SK-N-SH treated with all-trans-retinoic acid at 6 μM for 48 hours (cell line): ENCODE measurements around the gene TGFBR3.
"Not testable (repeated sequence)": the region's sequence is repeated elsewhere in the genome, so short reads cannot be mapped to it uniquely, and the experiment has no call there.

Experiments
- ATAC-seq: fragments of 200-7000 bp; cut with Tn5 transposase; 3 replicates; pipeline ENCODE4 v1.9.1; 2020; ENCODE audit warnings: mild to moderate bottlenecking, moderate library complexity
- ARNTL ChIP-seq: fragments of 450-650 bp; formaldehyde crosslinking; IDR thresholded peaks from 2 replicates; pipeline ENCODE4 v1.5.0; 2020; ENCODE audit warnings: low read depth, mild to moderate bottlenecking, moderate library complexity, borderline replicate concordance
- BACH2 ChIP-seq: fragments of 250-450 bp; sonication (Bioruptor Pico); IDR thresholded peaks from 2 replicates; pipeline ENCODE4 v1.9.0; 2021; ENCODE audit warnings: mild to moderate bottlenecking, borderline replicate concordance
- CSDC2 ChIP-seq: fragments of 250-450 bp; sonication (Bioruptor Pico); IDR thresholded peaks from 2 replicates; pipeline ENCODE4 v1.5.0; 2020; ENCODE audit warnings: mild to moderate bottlenecking, moderate library complexity
- CSRNP3 ChIP-seq: fragments of 250-450 bp; sonication (Bioruptor Pico); IDR thresholded peaks from 2 replicates; pipeline ENCODE4 v1.5.1; 2021; ENCODE audit warnings: mild to moderate bottlenecking, moderate library complexity
- ESRRG ChIP-seq: fragments of 250-450 bp; sonication (Bioruptor Pico); IDR thresholded peaks from 2 replicates; pipeline ENCODE4 v1.6.1; 2021; ENCODE audit warnings: mild to moderate bottlenecking
- GLIS3 ChIP-seq: fragments of 250-450 bp; sonication (Bioruptor Pico); IDR thresholded peaks from 2 replicates; pipeline ENCODE4 v1.5.0; 2020; ENCODE audit warnings: mild to moderate bottlenecking, moderate library complexity
- ISL1 ChIP-seq: fragments of 250-450 bp; sonication (Bioruptor Pico); IDR thresholded peaks from 2 replicates; pipeline ENCODE4 v2.1.2; 2022; ENCODE audit warnings: mild to moderate bottlenecking, moderate library complexity
- OSR1 ChIP-seq: fragments of 250-450 bp; sonication (Bioruptor Pico); IDR thresholded peaks from 2 replicates; pipeline ENCODE4 v1.8.0; 2022; ENCODE audit warnings: moderate library complexity, mild to moderate bottlenecking, inconsistent platforms
- POU6F1 ChIP-seq: fragments of 250-450 bp; sonication (Bioruptor Pico); IDR thresholded peaks from 2 replicates; pipeline ENCODE4 v1.8.0; 2021; ENCODE audit warnings: low read depth, mild to moderate bottlenecking, moderate library complexity, borderline replicate concordance
- PPARA ChIP-seq: fragments of 250-450 bp; sonication (Bioruptor Pico); IDR thresholded peaks from 2 replicates; pipeline ENCODE4 v1.5.0; 2020; ENCODE audit warnings: mild to moderate bottlenecking, borderline replicate concordance
- RARB ChIP-seq: fragments of 250-450 bp; sonication (Bioruptor Pico); IDR thresholded peaks from 2 replicates; pipeline ENCODE4 v1.8.0; 2021; ENCODE audit warnings: mild to moderate bottlenecking, moderate library complexity
- SNAI2 ChIP-seq: fragments of 250-450 bp; sonication (Bioruptor Pico); IDR thresholded peaks from 2 replicates; pipeline ENCODE4 v1.5.0; 2020; ENCODE audit warnings: mild to moderate bottlenecking, moderate library complexity
- TCF4 ChIP-seq: fragments of 250-450 bp; sonication (Bioruptor Pico); IDR thresholded peaks from 2 replicates; pipeline ENCODE4 v1.8.0; 2021; ENCODE audit warnings: mild to moderate bottlenecking, moderate library complexity, borderline replicate concordance
- TOX ChIP-seq: fragments of 250-450 bp; sonication (Bioruptor Pico); IDR thresholded peaks from 2 replicates; pipeline ENCODE4 v1.8.0; 2021; ENCODE audit warnings: mild to moderate bottlenecking, moderate library complexity, borderline replicate concordance
- ZFP3 ChIP-seq: fragments of 250-450 bp; sonication (Bioruptor Pico); IDR thresholded peaks from 2 replicates; pipeline ENCODE4 v1.5.0; 2020; ENCODE audit warnings: mild to moderate bottlenecking, moderate library complexity
- ZFP30 ChIP-seq: fragments of 450-650 bp; formaldehyde crosslinking; IDR thresholded peaks from 2 replicates; pipeline ENCODE4 v1.5.0; 2022; ENCODE audit warnings: mild to moderate bottlenecking, moderate library complexity
- ZNF565 ChIP-seq: fragments of 450-650 bp; formaldehyde crosslinking; conservative IDR thresholded peaks from 2 replicates; pipeline ENCODE4 v1.5.0; 2020; ENCODE audit warnings: low read depth, mild to moderate bottlenecking, moderate library complexity
- ZNF70 ChIP-seq: fragments of 450-650 bp; formaldehyde crosslinking; IDR thresholded peaks from 2 replicates; pipeline ENCODE4 v1.5.0; 2020; ENCODE audit warnings: mild to moderate bottlenecking, moderate library complexity
- ZNF8 ChIP-seq: fragments of 450-650 bp; formaldehyde crosslinking; IDR thresholded peaks from 2 replicates; pipeline ENCODE4 v1.5.0; 2020; ENCODE audit warnings: mild to moderate bottlenecking, moderate library complexity
- TF ChIP-seq, protein P1 (sequence below): fragments of 250-450 bp; sonication (Bioruptor Pico); IDR thresholded peaks from 2 replicates; pipeline ENCODE4 v1.8.0; 2020; ENCODE audit warnings: mild to moderate bottlenecking, moderate library complexity, borderline replicate concordance

Gene TGFBR3

DNA sequence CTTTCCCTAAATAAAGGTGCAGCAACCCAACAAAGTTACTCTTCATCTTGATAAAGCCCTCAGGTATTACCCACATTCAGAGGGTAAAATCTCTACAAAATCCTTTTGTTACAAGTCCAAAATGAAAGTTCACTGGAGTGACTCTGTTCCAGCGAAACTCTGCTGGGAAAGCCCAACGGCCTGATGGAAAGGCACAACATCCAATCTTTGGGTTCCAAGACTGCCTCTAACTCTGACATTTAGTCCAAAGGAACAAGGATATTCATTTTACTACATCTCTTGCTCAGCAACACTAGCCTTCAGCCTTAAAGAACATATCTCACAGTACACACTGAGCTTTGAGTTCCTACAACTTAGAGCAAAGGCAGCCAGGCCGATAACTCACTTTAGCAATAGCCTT is 42.1 kb downstream of the TGFBR3 start:
- ATAC-seq: no peak

DNA sequence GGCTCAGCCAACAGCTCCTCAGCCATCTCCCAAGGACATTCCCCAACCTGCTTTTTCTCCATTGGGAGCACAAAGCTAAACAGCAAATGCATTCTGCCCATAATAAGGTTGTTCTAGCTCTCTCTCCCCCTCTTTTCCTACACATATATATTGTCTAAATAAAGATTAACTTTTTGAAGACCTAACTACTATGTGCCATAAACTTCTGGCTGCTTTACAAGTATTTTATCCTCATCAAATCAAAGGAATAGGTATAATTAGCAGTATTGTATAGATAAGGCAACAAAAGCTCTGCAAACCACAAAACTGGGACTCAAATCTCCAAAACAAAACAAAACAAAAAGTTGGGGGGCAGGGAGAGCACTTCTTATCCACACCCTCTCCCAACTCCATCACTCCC is 43.4 kb downstream of the TGFBR3 start:
- no peak for TF ChIP-seq BACH2 (CRISPR knock-in tag)
- TF ChIP-seq ISL1 (CRISPR knock-in tag): no peak
- TF ChIP-seq ZNF8 (CRISPR knock-in tag): no peak
- TF ChIP-seq, protein P1, sequence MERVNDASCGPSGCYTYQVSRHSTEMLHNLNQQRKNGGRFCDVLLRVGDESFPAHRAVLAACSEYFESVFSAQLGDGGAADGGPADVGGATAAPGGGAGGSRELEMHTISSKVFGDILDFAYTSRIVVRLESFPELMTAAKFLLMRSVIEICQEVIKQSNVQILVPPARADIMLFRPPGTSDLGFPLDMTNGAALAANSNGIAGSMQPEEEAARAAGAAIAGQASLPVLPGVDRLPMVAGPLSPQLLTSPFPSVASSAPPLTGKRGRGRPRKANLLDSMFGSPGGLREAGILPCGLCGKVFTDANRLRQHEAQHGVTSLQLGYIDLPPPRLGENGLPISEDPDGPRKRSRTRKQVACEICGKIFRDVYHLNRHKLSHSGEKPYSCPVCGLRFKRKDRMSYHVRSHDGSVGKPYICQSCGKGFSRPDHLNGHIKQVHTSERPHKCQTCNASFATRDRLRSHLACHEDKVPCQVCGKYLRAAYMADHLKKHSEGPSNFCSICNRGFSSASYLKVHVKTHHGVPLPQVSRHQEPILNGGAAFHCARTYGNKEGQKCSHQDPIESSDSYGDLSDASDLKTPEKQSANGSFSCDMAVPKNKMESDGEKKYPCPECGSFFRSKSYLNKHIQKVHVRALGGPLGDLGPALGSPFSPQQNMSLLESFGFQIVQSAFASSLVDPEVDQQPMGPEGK: no peak
- TF ChIP-seq ZNF70 (CRISPR knock-in tag): no peak
- TF ChIP-seq OSR1 (CRISPR knock-in tag): no peak
- no peak for TF ChIP-seq RARB (CRISPR knock-in tag)
- TF ChIP-seq ESRRG: no peak
- ATAC-seq: no peak

More for the DNA sequence above, 42.1 kb downstream of the TGFBR3 start:
- TF ChIP-seq ZNF70 (CRISPR knock-in tag) (no peak), ESRRG (no peak), CSDC2 (CRISPR knock-in tag) (no peak), PPARA (CRISPR knock-in tag) (no peak)

- ATAC-seq: no peak
- TF ChIP-seq ZNF70 (CRISPR knock-in tag) (no peak), TCF4 (CRISPR knock-in tag) (no peak)
Measured at GRCh38 chr1:91842056-91842455, 43.9 kb downstream of the TGFBR3 start.

DNA sequence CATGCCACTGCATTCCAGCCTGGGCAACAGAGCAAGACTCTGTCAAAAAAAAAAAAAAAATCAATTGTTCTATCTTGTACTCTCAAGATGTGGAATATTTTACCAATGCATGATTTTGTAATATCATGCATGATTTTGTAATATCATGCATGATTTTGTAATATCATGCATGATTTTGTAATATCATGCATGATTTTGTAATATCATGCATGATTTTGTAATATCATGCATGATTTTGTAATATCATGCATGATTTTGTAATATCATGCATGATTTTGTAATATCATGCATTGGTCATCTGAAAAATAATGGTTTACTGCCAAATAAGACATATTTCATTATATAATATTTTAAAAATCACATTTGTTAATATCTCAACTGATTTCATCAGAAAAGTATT is 45.7 kb downstream of the TGFBR3 start:
- ATAC-seq: not testable (repeated sequence)

DNA sequence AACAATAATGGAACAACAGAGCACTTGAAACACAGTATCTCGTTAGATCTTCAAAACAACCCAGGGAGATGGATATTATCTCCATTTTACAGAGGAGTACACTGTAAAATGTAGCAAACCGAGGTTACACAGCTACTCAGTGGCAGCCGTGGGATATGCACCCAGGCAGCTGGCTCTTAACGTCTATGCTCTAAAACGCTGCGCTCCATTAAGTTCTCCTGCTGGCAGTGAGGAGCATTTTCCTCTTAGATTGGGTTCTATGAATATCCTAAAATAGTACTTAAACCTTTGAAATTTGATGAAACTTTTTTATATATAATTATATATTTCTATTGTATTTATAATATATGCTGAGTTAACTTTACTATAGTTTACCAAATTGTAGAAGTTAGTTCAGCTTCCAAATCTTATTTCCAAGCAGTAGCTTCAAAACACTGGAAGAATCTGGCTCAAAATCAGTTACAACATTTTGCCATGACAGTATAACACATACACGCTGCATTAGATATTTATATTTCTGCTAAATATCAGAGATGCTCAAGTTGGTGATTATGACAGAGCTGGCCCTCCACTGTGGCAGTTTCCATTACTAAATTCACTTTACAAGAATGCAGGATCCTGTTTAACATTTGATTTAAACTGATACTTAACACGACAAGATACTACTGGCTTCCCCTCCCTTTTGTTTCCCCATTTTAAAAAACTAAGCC is 49.5 kb downstream of the TGFBR3 start:
- no peak for ATAC-seq
- TF ChIP-seq ZNF8 (CRISPR knock-in tag) (no peak), ARNTL (no peak), POU6F1 (no peak), RARB (CRISPR knock-in tag) (no peak), TOX (CRISPR knock-in tag) (no peak), CSDC2 (CRISPR knock-in tag) (no peak), CSRNP3 (no peak), BACH2 (CRISPR knock-in tag) (no peak), ZFP3 (no peak), GLIS3 (no peak), ESRRG (no peak), ZFP30 (CRISPR knock-in tag) (no peak), SNAI2 (CRISPR knock-in tag) (no peak), ZNF565 (no peak), ISL1 (CRISPR knock-in tag) (no peak), PPARA (CRISPR knock-in tag) (no peak), ZNF70 (CRISPR knock-in tag) (no peak)
- TF ChIP-seq, protein P1: no peak
